AG04450 (cell line): ENCODE data around the gene PCDHA4. TPM values are rescaled to one million over a fixed set of nuclear protein-coding genes. Genes with fewer than 3 reads are reported as not detected.
"Not testable (repeated sequence)": the region's sequence is repeated elsewhere in the genome, so short reads cannot be mapped to it uniquely, and the experiment has no call there.

Experiments used
- CTCF ChIA-PET: fragments of 300-600, 350-600 bp; formaldehyde crosslinking; extraction: SDS; loops from one replicate; lab custom pipeline; 2022; ENCODE audit warnings: antibody characterized with exemption, inconsistent platforms; lab: Charles Lee
- POLR2A ChIA-PET: fragments of 350-600 bp; formaldehyde crosslinking; extraction: SDS; loops from one replicate; lab custom pipeline; 2021; ENCODE audit warnings: antibody characterized with exemption, inconsistent platforms; lab: Yijun Ruan, JAX
- DNase-seq: peaks from one replicate; pipeline ENCODE4 v3.0.0-alpha.2; 2011; ENCODE audit warnings: low read depth, low spot score
- H3K27ac ChIP-seq: one replicate; pipeline ENCODE4 v1.5.1; 2012; ENCODE audit warnings: low read depth, low read length, control low read depth
- H3K27me3 ChIP-seq: one replicate; pipeline ENCODE4 v1.6.0; 2012; ENCODE audit warnings: low read length; ENCODE audit not compliant: control insufficient read depth, insufficient read depth
- H3K4me3 ChIP-seq: 2 replicates; pipeline ENCODE4 v1.5.1; 2011; ENCODE audit warnings: mild to moderate bottlenecking, low read depth, low read length, control low read depth
- H3K9me3 ChIP-seq: 2 replicates; pipeline ENCODE4 v1.5.1; 2012; ENCODE audit warnings: low read length; ENCODE audit not compliant: control insufficient read depth, insufficient read depth
- polyA plus RNA-seq: library from polyadenylated mRNA; depleted of rRNA; stranded (reverse); fragments of >200 nt; gene quantifications from 2 replicates; pipeline ENCODE4 v1.2.3, GENCODE V29; 2011
- TF ChIP-seq, protein P1 (sequence below): IDR thresholded peaks from 2 replicates; pipeline ENCODE4 v1.5.1; 2011; ENCODE audit warnings: low read depth, low read length, control low read depth, inconsistent platforms

Gene PCDHA4
- polyA plus RNA-seq, 1 experiment = not detected

DNA sequence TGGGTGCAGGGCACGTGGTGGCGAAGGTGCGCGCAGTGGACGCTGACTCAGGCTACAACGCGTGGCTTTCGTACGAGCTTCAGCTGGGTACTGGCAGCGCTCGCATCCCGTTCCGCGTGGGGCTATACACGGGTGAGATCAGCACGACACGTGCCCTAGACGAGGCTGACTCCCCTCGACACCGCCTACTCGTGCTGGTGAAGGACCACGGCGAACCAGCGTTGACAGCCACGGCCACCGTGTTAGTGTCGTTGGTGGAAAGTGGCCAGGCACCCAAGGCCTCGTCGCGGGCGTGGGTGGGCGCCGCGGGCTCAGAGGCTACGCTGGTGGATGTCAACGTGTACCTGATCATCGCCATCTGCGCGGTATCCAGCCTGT lies 10.2 kb upstream of the PCDHA4 start:
- CTCF ChIA-PET = no interaction called here
- no peak overlapping the region for H3K4me3 ChIP-seq
- TF ChIP-seq, protein P1, sequence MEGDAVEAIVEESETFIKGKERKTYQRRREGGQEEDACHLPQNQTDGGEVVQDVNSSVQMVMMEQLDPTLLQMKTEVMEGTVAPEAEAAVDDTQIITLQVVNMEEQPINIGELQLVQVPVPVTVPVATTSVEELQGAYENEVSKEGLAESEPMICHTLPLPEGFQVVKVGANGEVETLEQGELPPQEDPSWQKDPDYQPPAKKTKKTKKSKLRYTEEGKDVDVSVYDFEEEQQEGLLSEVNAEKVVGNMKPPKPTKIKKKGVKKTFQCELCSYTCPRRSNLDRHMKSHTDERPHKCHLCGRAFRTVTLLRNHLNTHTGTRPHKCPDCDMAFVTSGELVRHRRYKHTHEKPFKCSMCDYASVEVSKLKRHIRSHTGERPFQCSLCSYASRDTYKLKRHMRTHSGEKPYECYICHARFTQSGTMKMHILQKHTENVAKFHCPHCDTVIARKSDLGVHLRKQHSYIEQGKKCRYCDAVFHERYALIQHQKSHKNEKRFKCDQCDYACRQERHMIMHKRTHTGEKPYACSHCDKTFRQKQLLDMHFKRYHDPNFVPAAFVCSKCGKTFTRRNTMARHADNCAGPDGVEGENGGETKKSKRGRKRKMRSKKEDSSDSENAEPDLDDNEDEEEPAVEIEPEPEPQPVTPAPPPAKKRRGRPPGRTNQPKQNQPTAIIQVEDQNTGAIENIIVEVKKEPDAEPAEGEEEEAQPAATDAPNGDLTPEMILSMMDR = no peak
- no peak for DNase-seq
- POLR2A ChIA-PET = no interaction called here
- no peaks in the 10 kb centered on the region for H3K27me3 ChIP-seq
- no peak overlapping the region for H3K27ac ChIP-seq
- peaks cover 25% of the 10 kb centered on the region for H3K9me3 ChIP-seq

DNA sequence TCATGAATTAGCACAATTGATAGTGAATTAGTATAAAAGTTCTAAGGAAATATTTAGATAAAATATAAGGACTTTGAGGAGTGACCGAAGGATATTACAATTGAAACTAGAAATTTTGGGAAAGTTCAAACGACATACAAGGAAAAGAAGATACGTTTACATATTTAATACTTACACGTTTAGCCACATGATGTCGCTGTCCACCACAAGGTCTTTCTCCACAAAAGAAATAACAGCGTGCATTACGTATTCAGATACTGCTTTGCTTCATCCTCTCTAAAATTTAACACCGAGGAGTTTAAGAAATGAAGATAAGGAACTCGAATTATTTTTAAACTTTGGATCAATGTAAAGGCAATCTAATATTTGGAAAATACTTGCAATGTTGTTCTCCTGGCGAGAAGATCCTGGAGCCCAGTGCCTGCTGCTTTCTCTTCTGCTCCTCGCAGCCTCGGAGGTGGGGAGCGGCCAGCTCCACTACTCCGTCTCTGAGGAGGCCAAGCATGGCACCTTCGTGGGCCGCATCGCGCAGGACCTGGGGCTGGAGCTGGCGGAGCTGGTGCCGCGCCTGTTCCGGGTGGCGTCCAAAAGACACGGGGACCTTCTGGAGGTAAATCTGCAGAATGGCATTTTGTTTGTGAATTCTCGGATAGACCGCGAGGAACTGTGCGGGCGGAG lies 5.9 kb upstream of the PCDHA4 start, which contains the start of gene PCDHA3:
TSS of gene PCDHA3 (plus strand) at position 242 of the 678 bp plus-strand sequence.
- no peak for DNase-seq
- no peaks in the 10 kb centered on the region for H3K27me3 ChIP-seq
- no peak within 1 kb of the TSS for H3K27ac ChIP-seq
- TF ChIP-seq, protein P1 = no peak; the same call in 1 of the 2 replicates
- no peak within 1 kb of the TSS for H3K4me3 ChIP-seq
- peaks cover 35% of the 10 kb centered on the region for H3K9me3 ChIP-seq
- ChIA-PET POLR2A (no interaction called here), CTCF (no interaction called here)

DNA sequence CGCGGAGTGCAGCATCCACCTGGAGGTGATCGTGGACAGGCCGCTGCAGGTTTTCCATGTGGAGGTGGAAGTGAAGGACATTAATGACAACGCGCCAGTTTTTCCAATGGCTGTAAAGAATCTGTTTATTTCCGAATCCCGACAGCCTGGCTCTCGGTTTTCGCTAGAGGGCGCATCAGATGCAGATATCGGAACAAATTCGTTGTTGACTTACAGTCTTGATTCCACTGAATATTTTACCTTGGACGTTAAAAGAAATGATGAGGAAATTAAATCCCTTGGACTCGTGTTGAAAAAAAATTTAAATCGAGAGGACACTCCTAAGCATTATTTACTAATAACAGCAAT lies 5.4 kb upstream of the PCDHA4 start:
- Histone ChIP-seq H3K4me3 (no peak overlapping the region), H3K9me3 (peaks cover 30% of the 10 kb centered on the region), H3K27me3 (no peaks in the 10 kb centered on the region), H3K27ac (no peak overlapping the region)
- ChIA-PET POLR2A (no interaction called here), CTCF (no interaction called here)
- DNase-seq = no peak
- TF ChIP-seq, protein P1 = 0 out of 2 replicates have a peak, but pooled peaks have one; percentile 15

DNA sequence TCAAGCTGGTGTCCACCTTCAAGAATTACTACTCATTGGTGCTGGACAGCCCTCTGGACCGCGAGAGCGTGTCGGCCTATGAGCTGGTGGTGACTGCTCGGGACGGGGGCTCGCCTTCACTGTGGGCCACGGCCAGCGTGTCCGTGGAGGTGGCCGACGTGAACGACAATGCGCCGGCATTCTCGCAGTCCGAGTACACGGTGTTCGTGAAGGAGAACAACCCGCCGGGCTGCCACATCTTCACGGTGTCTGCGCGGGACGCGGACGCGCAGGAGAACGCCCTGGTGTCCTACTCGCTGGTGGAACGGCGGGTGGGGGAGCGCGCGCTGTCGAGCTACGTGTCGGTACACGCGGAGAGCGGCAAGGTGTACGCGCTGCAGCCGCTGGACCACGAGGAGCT lies 4.5 kb upstream of the PCDHA4 start:
- CTCF ChIA-PET, POLR2A ChIA-PET, H3K27ac ChIP-seq, H3K4me3 ChIP-seq, H3K27me3 ChIP-seq, DNase-seq: not testable (repeated sequence)
- peaks cover 29% of the 10 kb centered on the region for H3K9me3 ChIP-seq

DNA sequence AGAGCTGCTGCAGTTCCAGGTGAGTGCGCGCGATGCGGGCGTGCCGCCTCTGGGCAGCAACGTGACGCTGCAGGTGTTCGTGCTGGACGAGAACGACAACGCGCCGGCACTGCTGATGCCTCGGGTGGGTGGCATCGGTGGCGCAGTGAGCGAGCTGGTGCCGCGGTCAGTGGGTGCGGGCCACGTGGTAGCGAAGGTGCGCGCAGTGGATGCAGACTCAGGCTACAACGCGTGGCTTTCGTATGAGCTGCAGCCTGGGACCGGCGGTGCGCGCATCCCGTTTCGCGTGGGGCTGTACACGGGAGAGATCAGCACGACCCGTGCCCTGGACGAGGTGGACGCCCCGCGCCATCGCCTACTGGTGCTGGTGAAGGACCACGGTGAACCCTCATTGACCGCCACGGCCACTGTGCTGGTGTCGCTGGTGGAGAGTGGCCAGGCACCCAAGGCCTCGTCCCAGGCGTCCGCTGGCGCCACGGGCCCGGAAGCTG lies 4.0 kb upstream of the PCDHA4 start:
- H3K4me3 ChIP-seq = no peak overlapping the region
- POLR2A ChIA-PET = no interaction called here
- H3K27ac ChIP-seq = no peak overlapping the region
- TF ChIP-seq, protein P1 = no peak
- CTCF ChIA-PET = no interaction called here
- peaks cover 33% of the 10 kb centered on the region for H3K9me3 ChIP-seq
- no peak for DNase-seq
- no peaks in the 10 kb centered on the region for H3K27me3 ChIP-seq

DNA sequence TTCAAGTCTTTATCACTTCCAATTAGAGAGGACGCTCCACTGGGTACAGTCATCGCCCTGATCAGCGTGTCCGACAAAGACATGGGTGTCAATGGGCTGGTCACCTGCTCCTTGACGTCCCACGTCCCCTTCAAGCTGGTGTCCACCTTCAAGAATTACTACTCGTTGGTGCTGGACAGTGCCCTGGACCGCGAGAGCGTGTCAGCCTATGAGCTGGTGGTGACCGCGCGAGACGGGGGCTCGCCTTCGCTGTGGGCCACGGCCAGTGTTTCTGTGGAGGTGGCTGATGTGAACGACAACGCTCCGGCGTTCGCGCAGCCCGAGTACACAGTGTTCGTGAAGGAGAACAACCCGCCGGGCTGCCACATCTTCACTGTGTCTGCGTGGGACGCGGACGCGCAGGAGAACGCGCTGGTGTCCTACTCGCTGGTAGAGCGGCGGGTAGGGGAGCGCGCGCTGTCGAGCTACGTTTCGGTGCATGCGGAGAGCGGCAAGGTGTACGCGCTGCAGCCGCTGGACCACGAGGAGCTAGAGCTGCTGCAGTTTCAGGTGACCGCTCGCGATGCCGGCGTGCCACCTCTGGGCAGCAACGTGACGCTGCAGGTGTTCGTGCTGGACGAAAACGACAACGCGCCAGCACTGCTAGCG lies 1.5 kb downstream of the PCDHA4 start:
- H3K27ac ChIP-seq, CTCF ChIA-PET, DNase-seq, H3K4me3 ChIP-seq, H3K27me3 ChIP-seq, POLR2A ChIA-PET: not testable (repeated sequence)
- H3K9me3 ChIP-seq = peaks cover 24% of the 10 kb centered on the region
